Stimulated activated CD8-positive, alpha-beta memory T cell treated with anti-CD3 and anti-CD28 coated beads, Interleukin-7, amount 100 ng/mL, for 4 hours (primary cell): ENCODE results near the gene GNGT1.
"Not testable (repeated sequence)": the region's sequence is repeated elsewhere in the genome, so short reads cannot be mapped to it uniquely, and the experiment has no call there.

Experiments
- DNase-seq, 2 donors: peaks; one replicate each; pipeline ENCODE4 v3.0.0-alpha.2; 2020; ENCODE audit warnings: low read depth in 2 of 2

The GNGT1 gene

DNA sequence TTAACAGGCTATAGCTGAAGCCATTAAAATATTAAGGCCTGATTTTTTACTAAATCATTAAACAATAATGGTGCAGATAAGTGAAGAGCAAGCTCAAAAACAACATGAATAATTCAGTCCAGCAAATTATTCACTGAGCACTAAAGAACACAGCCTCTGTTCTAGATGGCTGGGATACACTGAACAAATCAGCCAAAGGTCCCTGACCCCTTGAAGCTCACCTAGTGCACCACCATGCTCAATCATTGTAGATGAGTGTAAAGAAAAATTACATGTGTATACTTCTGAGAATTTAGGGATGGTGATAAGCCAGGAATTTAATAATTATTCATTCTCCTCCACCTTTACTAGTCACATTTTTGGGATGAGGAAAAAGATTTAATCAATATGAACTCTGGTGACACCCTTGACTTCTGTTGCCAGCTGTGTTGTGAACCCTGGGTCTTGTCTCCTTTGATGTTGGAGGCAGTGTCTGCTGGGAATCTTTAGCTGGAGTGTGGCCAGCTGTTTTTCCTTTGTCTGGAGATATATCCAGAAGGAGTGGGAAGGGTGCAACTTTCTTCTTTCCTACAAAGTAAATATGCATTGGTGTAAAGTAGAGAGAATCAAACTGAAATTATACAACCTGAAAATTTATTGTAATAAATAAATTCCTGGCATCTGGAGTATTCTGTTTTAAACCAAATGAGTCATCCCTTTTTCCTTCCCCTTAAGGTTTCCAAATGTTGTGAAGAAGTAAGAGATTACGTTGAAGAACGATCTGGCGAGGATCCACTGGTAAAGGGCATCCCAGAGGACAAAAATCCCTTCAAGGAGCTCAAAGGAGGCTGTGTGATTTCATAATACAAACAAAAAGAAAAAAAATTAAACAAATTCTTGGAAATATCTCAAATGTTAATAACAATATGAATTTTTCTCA lies 4.0 kb downstream of the GNGT1 start:
- no peak for DNase-seq

DNA sequence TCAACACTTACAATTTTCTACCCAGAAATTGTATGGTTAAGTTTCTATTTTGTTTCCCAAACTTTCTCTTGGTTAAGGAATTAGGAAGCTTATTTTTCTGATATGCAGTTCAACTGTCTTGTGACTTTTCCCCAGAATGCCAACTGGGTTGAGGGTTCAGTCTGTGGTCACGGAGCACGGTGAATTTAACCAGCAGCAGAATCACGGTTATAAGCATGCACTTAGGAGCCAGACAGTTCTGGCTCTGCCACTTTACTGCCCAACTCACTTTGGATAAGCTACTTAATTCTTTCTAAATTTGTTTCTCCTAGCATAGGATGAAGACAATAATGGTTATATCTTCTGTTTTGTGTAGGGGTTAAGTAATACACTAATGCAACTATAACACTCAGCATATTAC lies 4.9 kb downstream of the GNGT1 start:
- DNase-seq, result not testable (repeated sequence)

DNA sequence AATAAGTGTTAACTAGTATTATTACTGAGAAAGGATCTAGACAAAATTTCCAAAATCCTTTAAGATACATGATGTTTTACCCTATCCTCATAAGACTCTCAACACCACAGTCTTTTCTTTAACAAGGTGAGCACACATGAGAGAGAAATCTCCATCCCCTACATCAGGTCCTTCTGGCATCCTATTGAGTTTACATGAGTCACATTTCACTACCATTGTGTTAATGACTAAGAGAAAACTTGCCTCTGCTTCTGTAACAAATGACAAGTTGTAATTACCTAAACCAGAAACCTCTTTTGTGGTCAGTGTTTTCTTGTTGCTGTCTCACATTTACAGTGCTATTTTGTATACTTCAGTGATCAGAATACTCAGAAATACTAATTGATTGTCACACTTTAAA lies 5.3 kb downstream of the GNGT1 start:
- not testable (repeated sequence) for DNase-seq

DNA sequence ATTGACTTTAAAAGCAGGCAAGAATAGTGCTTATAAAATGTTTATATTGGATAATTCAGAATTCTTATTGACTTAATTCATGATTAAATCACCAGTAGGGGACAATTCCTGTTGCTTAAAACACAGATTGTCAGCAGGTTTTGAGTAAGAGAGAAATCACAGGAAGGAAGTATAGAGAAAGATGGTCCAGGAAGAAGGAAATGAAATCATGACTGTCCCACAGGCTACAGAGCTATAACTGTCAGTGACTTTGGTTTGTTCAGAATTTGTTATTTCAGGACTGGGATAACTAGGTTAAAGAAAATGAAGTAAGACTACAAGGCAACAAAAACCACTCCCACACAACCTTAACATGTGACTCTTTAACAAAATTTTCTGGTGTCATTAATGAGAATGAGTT lies 6.8 kb downstream of the GNGT1 start:
- no peak for DNase-seq

DNA sequence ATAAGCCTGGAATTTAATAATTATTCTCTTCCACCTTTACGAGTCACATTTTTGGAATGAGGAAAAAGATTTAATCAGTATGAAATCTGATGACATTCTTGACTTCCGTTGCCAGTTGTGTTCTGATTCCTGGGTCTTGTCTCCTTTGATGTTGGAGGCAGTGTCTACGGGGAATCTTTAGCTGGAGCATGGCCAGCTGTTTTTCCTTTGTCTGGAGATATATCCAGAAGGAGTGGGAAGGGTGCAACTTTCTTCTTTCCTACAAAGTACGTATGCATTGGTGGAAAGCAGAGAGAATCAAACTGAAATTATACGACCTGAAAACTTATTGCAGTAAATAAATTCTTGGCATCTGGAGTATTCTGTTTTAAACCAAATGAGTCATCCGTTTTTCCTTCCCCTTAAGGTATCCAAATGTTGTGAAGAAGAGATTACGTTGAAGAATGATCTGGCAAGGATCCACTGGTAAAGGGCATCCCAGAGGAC lies 8.3 kb downstream of the GNGT1 start:
- DNase-seq, result no peak

DNA sequence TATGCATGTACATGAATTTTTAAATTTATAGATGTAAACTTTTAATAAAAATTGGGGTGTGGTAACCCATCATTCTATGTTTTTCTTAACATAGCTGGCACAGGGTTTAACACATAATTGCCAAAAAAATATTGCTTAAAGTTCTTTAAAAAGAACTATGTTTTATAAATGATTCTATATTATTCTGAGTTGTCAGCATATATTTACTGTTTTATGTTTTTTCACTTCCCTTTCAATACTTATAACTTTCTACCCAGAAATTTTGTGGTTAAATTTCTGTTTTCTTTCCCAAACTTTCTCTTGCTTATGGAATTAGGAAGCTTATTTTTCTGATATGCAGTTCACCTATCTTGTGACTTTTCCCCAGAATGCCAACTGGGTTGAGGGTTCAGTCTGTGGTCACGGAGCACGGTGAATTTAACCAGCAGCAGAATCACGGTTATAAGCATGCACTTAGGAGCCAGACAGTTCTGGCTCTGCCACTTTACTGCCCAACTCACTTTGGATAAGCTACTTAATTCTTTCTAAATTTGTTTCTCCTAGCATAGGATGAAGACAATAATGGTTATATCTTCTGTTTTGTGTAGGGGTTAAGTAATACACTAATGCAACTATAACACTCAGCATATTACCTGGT lies 9.0 kb downstream of the GNGT1 start:
- not testable (repeated sequence) for DNase-seq

DNA sequence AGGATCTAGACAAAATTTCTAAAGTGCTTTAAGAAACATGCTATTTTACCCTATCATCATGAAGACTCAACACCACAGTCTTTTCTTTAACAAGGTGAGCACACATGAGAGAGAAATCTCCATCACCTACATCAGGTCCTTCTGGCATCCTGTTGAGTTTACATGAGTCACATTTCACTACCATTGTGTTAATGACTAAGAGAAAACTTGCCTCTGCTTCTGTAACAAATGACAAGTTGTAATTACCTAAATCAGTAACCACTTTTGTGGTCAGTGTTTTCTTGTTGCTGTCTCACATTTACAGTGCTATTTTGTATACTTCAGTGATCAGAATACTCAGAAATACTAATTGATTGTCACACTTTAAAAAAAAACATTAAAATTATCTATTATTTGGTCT lies 9.5 kb downstream of the GNGT1 start:
- DNase-seq, result not testable (repeated sequence)

DNA sequence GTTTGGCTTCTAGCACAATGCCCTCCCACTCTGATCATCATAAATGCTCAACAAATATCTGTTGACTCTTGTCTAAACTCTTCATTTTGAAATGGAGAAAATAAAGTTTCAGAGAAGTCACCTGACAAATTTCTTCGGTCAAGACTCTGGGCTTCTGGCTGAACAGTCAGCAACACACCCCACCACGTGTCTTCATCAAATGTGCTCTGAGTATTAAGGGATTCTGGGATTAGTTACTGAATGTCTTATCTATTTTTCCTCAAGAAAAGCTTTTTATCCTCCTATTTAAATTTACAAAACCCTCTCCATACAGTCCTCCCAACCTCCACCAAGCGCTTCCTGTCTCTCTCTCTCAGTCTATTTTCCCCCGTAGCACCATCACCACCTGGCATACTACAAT lies 9.9 kb downstream of the GNGT1 start:
- not testable (repeated sequence) for DNase-seq

DNA sequence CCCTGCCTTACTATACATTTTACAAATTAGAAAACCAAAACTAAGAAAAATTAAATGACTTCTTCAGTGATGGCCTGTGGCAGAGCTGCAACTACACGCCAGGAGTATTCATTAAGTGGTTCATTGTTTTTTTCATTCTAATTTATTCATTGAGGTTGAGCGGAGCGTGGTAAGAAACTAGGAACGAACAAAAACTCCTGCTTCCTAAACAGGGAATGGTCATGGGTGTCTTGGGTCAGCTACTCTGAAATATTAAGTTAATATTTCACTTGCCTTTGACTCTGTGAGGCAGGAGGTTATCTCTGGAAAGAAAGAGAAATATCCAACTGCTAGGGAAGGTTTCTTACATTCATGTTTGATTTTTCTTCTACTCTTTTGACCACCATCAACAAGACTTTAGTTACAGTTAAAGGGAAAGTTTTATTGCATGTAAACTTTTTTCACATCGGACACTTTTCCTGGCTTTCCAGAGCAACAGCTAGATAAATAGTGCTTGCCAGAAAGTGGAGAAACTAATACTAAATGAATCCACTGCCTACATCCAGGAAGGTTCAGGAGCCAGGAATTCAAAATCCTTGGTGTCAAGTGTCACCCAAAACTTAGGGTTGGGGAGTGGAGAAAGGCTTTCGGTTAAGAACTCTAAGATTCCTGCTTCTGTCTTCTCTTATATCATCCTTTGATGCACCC lies 14.3 kb downstream of the GNGT1 start:
- DNase-seq, result no peak

DNA sequence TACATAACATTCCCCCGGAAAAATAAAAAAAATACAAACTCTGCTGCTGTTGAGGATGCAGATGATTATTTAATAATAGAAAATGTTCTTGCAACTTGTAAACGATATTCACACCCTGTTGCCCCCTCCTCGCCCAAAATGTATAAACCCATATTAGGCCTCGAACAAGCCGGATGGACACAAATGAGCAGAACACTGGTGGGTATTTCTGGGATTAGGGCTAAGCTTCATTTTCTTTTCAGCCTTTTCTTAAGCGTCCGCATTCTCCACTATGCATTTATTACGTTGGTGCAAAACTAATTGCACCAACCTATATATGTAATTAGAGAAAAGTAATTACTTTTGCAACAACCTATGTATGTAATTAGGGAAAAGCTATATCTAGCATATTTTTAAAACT lies 14.8 kb downstream of the GNGT1 start:
- no peak for DNase-seq

DNA sequence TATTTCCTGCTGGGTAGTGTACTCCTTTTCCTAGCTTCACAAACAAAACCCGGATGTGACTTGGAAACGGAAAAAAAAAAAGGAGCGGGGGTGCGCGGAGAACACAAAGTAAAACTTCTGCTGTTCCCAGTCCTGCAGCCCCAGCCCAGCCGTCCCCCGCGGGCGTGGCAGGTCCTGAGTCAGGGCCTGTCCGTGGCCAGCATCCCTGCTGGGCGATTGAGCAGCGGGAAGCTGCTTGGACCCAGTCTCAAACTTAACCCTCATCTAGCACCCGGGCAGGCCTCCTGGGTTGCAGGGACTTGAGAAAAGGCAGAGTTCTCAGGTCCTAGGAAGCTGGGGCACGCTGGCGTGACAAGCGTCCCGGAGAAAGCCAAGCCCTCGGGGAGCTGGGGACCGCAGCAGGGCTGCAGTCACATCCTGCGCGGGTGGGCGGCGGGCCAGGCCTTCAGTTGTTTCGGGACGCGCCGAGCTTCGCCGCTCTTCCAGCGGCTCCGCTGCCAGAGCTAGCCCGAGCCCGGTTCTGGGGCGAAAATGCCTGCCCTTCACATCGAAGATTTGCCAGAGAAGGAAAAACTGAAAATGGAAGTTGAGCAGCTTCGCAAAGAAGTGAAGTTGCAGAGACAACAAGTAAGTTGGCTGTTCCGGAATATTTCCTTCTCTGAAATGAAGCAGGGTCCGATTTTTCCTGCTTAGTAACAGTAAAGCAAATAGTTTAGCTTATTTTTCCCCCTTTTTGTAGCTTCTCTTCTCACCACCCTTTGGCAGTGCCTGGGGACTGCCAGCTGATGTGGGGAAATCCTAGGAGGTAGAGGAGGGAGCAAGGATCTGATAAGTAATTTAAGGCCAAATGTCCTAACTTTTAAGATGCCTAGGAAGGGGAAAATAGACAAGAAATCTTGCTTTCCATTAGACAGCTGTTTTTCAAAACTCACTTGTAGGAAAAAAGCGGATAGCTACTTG lies 15.5 kb downstream of the GNGT1 start, which contains the start of gene GNG11:
Gene GNG11 (plus strand): TSS at position 129 of the 960 bp plus-strand sequence. CDS start 403 bp downstream, at position 532.
- DNase-seq, result peak in 1 of 2 donors; percentile 2

DNA sequence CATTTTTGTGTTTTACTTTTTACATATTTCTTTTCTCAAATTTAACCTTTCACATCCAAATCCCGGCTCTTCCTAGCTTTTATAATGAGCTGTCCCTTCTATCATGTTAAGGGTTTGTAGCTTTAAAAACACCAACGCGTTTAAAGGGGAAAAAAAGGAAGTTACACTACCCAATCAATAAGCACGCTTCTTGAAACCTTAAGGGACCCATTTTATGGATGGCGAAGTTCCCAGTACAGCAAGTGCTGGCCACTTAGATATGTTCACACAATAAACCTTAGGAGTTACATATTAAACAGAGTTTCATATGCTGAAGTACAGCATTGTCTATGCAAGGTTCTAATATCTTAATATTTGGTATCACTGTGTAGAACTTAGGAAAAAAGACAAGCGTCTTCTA lies 16.9 kb downstream of the GNGT1 start:
- DNase-seq, result no peak

DNA sequence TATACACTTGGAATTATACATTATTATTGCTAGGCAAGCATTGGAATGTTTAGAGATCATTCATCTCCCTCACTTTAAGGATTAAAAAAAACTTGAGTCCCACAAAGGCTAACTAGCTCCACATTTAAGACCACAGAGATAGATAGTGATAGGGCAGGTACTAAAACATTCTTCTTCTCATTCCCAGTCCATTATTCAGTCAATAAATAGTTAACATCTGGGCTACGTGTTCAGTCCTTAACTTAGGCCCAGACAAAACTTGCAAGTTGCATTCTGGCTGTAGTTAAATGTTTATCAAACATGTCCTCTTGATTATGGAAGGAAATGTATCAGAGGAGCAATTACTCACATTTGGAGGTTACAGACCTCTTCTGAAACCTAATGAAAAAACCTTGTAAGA lies 17.6 kb downstream of the GNGT1 start:
- no peak for DNase-seq

DNA sequence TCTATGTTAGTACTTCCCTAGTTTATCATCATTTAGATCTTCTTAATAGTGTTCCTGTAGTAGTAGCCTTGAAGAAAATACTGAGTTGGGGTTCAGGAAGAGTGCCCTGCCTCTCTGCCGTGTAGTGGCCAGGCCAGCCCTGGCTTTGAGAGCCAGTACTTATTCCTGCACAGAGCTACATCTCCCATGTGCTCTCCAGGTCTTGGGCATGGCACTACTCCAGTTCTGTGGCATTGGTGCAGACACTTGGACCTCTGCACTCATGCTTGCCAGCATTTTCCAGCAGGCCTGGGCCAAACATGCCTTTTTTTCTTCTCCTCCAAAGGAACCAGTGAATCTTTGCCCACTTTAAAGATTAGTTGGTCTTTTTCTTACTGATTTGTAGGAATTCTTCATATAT lies 20.4 kb downstream of the GNGT1 start:
- no peak for DNase-seq

DNA sequence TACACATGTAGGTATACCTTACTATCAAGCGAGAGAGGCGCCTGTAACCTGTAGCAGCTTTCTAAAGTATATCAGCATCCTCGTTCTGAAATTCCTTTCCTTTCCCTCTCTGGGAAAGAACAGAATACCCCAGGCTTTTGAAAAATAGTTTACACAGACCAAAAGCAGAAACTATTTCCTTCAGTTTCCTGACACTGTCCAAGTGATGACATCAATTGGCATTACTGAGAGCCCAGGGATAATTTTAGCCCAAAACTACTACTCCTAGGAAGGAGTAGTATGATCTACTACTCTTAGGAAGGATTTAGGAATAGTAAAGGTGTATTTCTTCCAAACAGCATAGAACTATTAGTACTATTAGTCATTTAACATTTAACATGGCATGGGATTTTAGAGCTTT lies 21.2 kb downstream of the GNGT1 start:
- DNase-seq, result no peak

DNA sequence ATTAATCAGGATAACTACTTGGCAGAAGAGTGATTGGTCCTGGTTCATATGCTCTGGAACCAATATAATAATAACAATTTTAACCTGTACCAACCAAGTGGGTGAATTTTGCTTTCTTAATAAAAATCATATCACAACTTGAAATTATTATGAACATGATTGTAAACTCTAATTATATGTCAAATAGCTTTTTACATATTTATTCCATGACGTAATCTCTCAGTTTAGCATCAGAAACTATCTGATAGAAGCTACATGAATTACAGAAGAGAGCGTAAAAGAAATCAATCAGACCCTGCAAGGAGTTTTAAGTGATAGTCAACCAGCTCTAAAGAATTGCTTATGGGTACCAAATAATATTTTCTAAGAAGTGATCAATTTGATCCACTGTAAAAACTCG lies 25.3 kb downstream of the GNGT1 start:
- DNase-seq, result no peak

DNA sequence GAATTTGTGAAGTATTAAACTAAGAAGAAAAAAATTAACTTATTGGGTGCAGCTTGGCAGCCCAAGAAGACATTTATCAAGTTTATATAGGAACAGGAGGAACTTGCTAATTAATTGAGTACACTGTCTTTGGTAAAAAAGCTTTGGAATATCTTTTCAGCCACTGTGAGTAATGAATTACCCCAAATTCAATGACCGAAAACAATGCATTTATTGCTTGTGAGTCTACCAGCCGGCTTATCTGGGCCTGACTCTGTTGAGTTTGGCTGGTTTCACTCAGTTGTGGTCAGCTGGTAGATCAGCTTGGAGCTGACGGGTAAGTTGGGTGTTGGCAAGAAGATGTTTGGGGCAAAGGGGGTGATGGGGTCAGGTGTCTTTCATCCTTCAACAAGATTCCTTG lies 26.8 kb downstream of the GNGT1 start:
- DNase-seq, result no peak

DNA sequence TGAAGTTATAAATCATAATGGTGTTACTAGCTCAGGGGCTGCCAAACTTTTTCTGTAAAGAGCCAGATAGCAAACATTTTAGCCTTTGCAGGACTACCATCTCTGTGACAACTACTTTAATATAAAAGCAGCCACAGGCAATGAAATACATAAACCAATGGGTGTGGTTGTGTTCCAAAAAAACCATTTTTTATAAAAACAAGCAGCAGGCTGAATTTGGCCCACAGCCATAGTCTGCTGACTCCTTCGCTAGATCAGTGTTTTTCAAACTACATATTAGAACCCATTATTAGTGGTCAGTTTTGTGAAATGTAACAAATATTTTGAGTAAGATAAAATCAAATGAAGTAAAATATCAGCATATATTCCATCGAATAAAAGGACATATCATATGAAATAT lies 28.7 kb downstream of the GNGT1 start:
- DNase-seq, result no peak

DNA sequence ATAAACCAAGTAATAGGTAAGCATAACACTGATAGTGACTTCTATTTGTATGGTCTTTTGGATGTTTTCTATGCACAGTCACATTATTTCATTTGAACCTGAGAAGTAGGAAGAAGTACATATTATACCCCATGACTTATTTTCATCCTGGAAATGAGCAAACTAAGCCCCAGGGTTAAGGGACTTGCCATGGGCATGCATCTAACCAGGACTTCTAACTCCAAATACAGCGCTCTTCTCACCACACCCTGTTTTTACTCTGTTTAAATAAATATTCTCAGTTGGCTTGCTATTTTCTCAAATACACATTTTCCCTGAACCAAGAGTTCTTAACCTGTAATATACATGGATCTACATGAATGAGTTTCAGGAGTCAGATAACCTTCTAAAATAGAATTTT lies 31.5 kb downstream of the GNGT1 start:
- no peak for DNase-seq

DNA sequence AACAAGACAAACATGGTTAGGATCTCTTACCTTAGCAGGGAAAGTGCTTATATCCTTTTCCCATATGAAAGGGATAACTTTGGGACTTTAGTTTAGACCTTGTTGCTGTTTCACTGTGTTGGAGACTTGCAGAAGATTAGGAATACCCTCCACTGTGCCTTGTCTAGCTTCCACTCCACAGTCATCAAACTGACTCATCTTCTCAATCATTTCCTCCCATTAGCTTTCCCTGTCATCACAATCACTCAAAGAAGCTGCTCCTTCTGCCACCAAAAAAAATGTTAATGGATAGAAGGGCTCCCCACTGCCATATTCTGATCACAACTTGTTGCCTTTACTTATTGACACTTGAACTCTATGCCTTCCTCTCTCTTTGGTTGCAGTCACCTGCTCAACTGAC lies 31.9 kb downstream of the GNGT1 start:
- DNase-seq, result no peak

DNA sequence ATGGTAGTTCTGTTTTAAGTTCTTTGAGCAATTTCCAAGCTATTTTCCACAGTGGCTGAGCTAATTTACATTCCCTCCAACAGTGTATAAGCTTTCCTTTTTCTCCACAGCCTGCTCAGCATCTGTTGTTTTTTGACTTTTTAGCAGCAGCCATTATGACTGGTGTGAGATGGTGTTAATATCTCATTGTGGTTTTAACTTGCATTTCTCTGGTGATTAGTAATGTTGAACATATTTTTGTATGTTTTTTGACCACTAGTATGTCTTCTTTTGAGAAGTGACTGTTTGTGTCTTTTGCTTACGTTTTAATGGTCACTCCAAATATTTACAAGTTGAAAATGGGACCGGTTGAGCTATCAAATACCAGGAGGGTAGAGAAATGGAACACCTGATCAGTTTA lies 35.6 kb downstream of the GNGT1 start:
- no peak for DNase-seq
